SK-MEL-5 (cell line): ENCODE data around the gene RBM15. TPM values are rescaled to one million over a fixed set of nuclear protein-coding genes. Genes with fewer than 3 reads are reported as not detected.

Experiments used
- DNase-seq: peaks from one replicate; pipeline ENCODE4 v3.0.0-alpha.2; 2016; ENCODE audit warnings: low read depth, low spot score
- in situ Hi-C: cut with HindIII; loops from 2 replicates; pipeline ENCODE4 v1.10.0; 2016; ENCODE audit warnings: low sequenced_read_pairs, high pct_unique_total_duplicates, low pct_unique_long_range_greater_than_20kb
- total RNA-seq: library from RNA; depleted of rRNA; stranded (reverse); fragments of >200 nt; shearing (Covaris generic); gene quantifications from 2 replicates; pipeline ENCODE4 v1.2.3, GENCODE V29; 2014

RBM15 gene
- total RNA-seq, 1 experiment from 2014 or later = 21.8 TPM

GRCh38 chr1:110318046-110318445 lies 21.1 kb upstream of the RBM15 start:
- in situ Hi-C loops = no loop called here
- no peak for DNase-seq

DNA sequence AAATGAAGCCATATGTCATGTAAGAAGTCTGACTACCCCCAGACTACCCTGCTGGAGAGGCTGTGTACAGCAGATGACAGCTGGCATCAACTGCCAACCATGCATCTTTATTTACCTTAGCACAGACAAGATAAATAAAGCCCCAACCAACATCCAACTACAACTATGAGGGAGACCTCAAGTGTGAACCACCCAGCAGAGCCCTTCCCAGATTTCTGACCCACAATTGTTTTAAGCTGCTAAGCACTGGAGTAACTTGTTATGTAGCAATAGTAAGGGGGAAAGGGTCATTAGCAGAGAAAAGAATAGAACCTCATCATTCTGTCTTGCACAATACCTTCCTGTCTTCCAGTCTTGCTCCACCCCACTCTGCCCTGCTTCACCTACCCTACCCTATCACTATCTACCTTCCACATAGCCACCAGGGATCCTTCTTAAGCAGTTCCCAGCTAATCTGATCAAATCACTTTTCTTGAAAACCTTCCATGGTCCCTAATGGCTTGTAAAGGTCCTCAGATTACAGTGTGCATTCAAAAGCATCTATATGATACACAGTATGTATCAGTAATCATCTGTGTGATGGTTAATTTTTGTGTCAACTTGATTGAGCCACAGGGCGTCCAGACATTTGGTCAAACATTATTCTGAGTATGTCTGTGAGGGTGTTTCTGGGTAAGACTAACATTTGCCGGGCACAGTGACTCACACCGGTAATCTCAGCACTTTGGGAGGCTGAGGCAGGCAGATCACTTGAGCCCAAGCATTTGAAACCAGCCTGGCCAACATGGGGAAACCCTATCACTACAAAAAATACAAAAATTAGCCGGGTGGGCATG lies 19.6 kb upstream of the RBM15 start:
- DNase-seq = no peak
- in situ Hi-C loops = no loop called here

DNA sequence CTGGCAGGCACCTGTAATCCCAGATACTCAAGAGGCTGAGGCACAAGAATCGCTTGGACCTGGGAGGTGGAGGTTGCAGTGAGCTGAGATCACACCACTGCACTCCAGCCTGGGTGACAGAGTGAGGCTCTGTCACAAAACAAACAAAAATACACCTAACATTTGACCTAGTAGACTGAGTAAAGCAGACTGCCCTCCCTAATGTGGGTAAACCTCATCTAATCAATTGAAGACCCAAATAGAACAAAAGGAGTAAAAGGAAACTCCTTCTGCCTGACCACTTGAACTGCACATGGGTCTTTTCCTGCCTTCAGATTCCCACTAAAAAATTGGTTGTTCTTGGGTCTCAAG lies 19.0 kb upstream of the RBM15 start:
- DNase-seq = no peak

DNA sequence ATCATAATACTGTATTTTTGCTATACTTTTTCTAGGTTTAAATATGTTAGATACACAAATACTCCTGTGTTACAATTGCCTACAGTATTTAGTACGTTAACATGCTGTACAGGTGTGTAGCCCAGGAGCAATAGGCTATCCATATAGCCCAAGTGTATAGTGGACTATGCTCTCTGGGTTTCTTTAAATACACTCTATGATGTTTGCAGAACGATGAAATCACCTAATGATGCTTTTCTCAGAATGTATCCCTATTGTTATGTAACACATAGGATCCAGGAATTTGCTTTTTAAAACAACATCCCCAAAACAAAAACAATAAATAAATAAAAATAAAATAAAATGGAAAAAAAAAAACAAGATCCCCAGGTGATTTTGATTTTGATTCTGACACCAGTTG lies 18.1 kb upstream of the RBM15 start:
- no peak for DNase-seq
- in situ Hi-C loops = no loop called here

More for the DNA sequence above, 19.0 kb upstream of the RBM15 start:
- in situ Hi-C loops = no loop called here

DNA sequence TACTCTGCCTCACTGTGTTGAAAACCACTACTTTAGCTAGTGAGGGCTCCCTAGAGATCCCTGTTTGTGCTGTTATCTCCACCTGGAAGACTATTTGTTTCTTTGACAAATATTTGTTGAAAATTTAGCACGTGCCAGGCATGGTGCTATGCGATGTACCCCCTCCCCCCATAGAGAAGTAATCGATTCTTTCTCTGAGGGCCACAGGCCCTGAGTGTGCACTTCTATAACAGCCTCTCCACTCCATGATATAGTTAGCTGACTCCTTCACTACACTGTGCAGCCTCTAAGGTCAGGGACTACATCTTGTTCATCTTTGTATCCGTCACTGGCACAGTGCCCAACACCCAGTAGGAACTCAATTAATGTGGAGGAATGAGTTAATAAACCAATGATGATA lies 17.3 kb upstream of the RBM15 start:
- in situ Hi-C loops = no loop called here
- no peak for DNase-seq

GRCh38 chr1:110324667-110325066 lies 14.5 kb upstream of the RBM15 start:
- in situ Hi-C loops = no loop called here
- no peak for DNase-seq

DNA sequence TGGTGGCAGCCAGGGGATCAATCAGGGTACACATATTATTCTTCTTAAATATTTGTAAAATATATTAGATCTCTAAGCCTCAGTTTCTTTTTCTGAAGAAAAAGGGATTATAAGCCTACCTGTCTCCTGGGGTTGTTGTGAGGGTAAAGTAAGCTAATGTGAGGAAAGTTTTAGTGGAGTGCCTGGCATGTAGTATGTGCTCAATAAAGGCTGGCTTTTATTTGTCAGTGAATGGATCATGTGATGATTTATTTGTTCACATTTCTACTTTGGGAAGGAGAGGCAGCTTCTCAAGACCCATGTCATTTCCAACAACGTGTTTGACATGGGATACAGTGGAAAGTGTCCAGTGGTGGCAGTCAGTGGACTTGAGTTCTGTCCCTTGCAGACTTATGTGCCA lies 12.4 kb upstream of the RBM15 start:
- in situ Hi-C loops = no loop called here
- no peak for DNase-seq

DNA sequence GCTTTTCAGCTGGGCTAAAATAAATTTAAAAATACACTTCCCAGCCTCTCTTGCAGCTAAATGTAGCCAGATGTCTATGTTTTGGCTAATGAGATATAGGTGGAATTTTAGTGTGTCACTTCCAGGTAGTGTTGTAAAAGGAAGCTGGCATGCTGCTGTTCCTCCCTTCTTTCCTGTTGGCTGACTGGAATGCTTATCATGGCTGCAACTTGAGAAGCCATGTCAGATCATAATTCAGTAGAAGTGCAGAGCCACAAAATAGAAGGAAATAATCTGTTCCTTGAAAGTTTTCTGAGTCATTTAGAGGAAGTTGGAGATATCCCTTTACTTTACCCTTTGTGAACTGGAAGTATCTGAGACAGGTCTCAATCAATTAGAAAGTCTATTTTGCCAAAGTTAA lies 10.9 kb upstream of the RBM15 start:
- DNase-seq = no peak
- in situ Hi-C loops = no loop called here

DNA sequence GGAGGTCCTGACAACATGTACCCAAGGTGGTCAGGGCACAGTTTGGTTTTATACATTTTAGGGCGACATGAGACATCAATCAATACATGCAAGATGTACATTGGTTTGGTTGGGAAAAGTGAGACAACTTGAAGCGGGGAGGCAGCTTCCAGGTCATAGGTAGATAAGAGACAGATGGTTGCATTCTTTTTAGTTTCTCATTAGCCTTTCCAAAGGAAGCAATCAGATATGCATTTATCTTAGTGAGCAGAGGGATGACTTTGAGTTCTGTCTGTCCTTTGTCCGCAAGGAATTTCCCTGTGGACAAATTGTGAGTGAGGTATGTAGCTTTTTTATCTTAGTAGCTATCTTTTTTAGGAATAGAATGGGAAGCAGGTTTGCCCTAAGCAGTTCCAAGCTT lies 10.5 kb upstream of the RBM15 start:
- in situ Hi-C loops = no loop called here
- DNase-seq = no peak

DNA sequence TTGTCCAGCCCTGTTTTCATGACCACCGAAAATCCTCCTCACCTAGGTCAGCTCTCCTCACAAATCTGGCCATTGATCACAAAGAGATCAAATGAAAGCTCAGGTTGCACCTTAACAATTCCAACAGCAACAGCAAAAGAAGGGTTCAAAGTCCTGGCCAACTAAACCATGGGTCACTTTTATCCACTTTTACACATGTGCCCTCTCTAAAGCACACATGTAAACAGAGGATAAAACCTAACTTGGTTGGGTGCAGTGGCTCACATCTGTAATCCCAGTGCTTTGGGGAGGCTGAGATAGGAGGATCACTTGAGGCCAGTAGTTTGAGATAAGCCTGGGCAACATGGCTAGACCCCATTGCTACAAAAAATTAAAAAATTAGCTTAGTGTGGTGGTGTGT lies 3.9 kb upstream of the RBM15 start:
- DNase-seq = no peak
- in situ Hi-C loops = no loop called here

DNA sequence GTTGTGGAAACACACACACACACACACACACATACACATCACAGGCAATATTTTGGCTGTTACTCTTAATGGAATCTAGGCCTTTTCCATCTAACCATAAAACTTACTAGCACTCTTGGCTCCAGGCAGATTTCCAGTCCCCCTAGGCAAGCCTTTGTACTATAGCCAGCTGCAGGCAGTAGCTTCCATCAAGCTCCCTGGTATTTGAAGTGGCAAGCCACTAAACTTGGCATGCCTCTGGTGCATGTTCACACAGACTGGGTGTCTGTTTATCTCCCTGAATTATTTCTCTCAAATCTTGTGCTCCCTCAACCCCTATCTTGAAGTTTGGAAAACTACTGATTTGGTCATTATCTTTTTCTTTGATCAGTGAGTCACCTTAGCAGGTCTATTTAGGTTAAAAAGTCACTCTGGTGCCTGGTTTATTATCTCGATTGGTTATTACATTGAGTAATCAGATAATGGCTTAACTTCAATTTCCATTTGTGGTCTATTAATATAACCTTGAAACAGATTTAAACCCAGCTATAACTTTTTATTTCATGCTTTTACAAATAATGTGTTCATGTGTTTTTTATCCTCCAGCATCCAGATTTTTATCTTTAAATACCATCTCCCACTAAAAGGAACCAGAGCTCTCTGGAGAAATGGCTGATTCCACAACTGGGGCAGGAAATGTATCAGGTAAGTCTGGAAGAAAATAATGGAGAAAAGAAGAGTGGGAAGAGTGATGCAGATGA lies 2.7 kb upstream of the RBM15 start:
- in situ Hi-C loops = no loop called here

GRCh38 chr1:110337704-110338308 lies 1.4 kb upstream of the RBM15 start:
- DNase-seq = no peak

More for the DNA sequence above, 2.7 kb upstream of the RBM15 start:
- DNase-seq = no peak

DNA sequence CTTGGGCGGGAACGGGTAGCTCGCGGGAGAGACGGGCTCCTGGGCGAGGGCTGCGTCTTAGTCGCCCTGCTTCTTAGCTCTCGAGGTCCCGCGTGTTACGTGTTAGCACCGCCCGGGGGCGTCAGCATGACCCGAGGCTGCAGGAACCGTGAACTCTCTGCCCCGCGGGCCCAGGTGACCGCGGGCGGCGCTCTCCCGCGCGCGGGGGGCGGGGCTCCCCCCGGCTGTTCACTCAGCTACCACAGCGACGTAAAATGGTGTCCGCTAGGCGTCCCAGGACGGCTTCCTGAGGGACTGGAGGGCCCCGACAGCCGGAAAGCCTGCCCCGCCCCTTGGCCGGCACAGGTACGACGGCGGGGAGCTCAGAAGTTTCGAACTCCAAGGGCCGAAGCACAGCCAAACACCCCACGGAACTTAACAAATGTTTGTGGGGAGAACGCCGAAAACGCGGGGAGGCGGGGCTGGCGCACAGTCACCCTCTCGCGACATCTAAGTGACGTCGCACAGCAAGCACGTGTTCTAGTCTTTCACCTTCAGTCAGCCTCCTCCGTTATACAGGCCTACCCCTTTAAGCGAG lies 780 bp upstream of the RBM15 start:
- in situ Hi-C loops = no loop called here
- DNase-seq = no peak

More at GRCh38 chr1:110337704-110338308, 1.4 kb upstream of the RBM15 start:
- in situ Hi-C loops = no loop called here

DNA sequence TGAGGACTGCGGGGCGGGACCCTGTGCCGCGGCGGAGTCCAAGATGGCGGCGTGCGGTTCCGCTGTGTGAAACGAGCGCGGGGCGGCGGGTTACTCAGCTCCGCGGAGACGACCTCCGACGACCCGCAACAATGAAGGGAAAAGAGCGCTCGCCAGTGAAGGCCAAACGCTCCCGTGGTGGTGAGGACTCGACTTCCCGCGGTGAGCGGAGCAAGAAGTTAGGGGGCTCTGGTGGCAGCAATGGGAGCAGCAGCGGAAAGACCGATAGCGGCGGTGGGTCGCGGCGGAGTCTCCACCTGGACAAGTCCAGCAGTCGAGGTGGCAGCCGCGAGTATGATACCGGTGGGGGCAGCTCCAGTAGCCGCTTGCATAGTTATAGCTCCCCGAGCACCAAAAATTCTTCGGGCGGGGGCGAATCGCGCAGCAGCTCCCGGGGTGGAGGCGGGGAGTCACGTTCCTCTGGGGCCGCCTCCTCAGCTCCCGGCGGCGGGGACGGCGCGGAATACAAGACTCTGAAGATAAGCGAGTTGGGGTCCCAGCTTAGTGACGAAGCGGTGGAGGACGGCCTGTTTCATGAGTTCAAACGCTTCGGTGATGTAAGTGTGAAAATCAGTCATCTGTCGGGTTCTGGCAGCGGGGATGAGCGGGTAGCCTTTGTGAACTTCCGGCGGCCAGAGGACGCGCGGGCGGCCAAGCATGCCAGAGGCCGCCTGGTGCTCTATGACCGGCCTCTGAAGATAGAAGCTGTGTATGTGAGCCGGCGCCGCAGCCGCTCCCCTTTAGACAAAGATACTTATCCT lies 430 bp downstream of the RBM15 start:
- in situ Hi-C loops = no loop called here
- DNase-seq = peak; percentile 20

DNA sequence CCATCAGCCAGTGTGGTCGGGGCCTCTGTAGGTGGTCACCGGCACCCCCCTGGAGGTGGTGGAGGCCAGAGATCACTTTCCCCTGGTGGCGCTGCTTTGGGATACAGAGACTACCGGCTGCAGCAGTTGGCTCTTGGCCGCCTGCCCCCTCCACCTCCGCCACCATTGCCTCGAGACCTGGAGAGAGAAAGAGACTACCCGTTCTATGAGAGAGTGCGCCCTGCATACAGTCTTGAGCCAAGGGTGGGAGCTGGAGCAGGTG lies 961 bp downstream of the RBM15 start:
- DNase-seq = no peak
- in situ Hi-C loops = no loop called here

DNA sequence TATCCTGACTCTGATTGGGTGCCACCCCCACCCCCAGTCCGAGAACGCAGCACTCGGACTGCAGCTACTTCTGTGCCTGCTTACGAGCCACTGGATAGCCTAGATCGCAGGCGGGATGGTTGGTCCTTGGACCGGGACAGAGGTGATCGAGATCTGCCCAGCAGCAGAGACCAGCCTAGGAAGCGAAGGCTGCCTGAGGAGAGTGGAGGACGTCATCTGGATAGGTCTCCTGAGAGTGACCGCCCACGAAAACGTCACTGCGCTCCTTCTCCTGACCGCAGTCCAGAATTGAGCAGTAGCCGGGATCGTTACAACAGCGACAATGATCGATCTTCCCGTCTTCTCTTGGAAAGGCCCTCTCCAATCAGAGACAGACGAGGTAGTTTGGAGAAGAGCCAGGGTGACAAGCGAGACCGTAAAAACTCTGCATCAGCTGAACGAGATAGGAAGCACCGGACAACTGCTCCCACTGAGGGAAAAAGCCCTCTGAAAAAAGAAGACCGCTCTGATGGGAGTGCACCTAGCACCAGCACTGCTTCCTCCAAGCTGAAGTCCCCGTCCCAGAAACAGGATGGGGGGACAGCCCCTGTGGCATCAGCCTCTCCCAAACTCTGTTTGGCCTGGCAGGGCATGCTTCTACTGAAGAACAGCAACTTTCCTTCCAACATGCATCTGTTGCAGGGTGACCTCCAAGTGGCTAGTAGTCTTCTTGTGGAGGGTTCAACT lies 2.1 kb downstream of the RBM15 start:
- in situ Hi-C loops = no loop called here
- no peak for DNase-seq

DNA sequence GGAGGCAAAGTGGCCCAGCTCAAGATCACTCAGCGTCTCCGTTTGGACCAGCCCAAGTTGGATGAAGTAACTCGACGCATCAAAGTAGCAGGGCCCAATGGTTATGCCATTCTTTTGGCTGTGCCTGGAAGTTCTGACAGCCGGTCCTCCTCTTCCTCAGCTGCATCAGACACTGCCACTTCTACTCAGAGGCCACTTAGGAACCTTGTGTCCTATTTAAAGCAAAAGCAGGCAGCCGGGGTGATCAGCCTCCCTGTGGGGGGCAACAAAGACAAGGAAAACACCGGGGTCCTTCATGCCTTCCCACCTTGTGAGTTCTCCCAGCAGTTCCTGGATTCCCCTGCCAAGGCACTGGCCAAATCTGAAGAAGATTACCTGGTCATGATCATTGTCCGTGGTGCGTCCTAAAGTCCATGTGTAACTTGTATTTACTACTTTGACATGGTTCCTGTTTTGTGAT lies 2.7 kb downstream of the RBM15 start:
- no peak for DNase-seq
- in situ Hi-C loops = no loop called here
